Kidney (tissue), 14 donors: ENCODE results near the gene LENG8. TPM values are rescaled to one million over a fixed set of nuclear protein-coding genes. Genes with fewer than 3 reads are reported as not detected.
A peak's percentile ranks its signal among the peaks of the same experiment; 100 is the strongest.

Experiments
- DNase-seq, 5 donors: peaks; one replicate each; pipeline ENCODE4 v3.0.0-alpha.2; 2013 to 2020
- FAIRE-seq: peaks from 2 replicates; lab custom pipeline; 2012; peaks lifted over from hg19 to GRCh38; lab: Jason Lieb, UNC
- H3K27ac ChIP-seq, 2 donors: one replicate each; pipeline ENCODE4 v1.7.0; 2013; ENCODE audit warnings: low read depth in 2 of 2, low read length in 2 of 2, inconsistent platforms in 1 of 2
- H3K27me3 ChIP-seq: one replicate; pipeline ENCODE4 v1.7.1; 2013; ENCODE audit warnings: low read length, inconsistent platforms; ENCODE audit not compliant: control insufficient read depth, insufficient read depth
- H3K36me3 ChIP-seq, 3 donors: one replicate each; pipeline versions ENCODE4 v1.7.0 to v1.7.1; 2013; ENCODE audit warnings: low read length in 3 of 3, control low read depth in 1 of 3, inconsistent platforms in 1 of 3; ENCODE audit not compliant: insufficient read depth in 3 of 3, control insufficient read depth in 2 of 3
- H3K4me1 ChIP-seq, 3 donors: one replicate each; pipeline versions ENCODE4 v1.7.0 to v1.7.1; 2013; ENCODE audit warnings: low read length in 3 of 3, inconsistent platforms in 1 of 3, low read depth in 1 of 3; ENCODE audit not compliant: control insufficient read depth in 2 of 3, insufficient read depth in 2 of 3
- H3K4me3 ChIP-seq, 3 donors: one replicate each; pipeline versions ENCODE4 v1.7.0 to v1.8.1; 2013; ENCODE audit warnings: low read length in 3 of 3, control low read depth in 1 of 3, inconsistent platforms in 1 of 3
- H3K9ac ChIP-seq, 3 donors: one replicate each; pipeline versions ENCODE4 v1.7.0 to v1.7.1; 2013; ENCODE audit warnings: low read length in 3 of 3, control low read depth in 1 of 3, inconsistent platforms in 1 of 3
- H3K9me3 ChIP-seq, 3 donors: one replicate each; pipeline versions ENCODE4 v1.7.0 to v1.7.1; 2013; ENCODE audit warnings: low read length in 3 of 3, control low read depth in 1 of 3, inconsistent platforms in 1 of 3; ENCODE audit not compliant: control insufficient read depth in 2 of 3, insufficient read depth in 1 of 3
- CTCF ChIP-seq: IDR thresholded peaks from 3 replicates; pipeline ENCODE4 v1.5.1; 2012; ENCODE audit warnings: mild to moderate bottlenecking, moderate library complexity, borderline replicate concordance; ENCODE audit not compliant: insufficient read depth; ENCODE audit errors: extremely low read depth
- intact Hi-C: fragments of 100-400 bp; cut with DNase I; formaldehyde crosslinking; loops from one replicate; pipeline ENCODE4 v1.11.1; 2022
- polyA plus RNA-seq: library from polyadenylated mRNA; stranded (reverse); fragments of 350-450 nt; fragmentation: Illumina TruSeq; extraction: RNeasy Lipid Tissue Mini Kit (QIAGEN cat#74804); gene quantifications from one replicate; pipeline ENCODE4 v1.2.3, GENCODE V29; 2014; ENCODE audit warnings: low read depth, low replicate concordance; ENCODE audit not compliant: insufficient read depth
- total RNA-seq: library from RNA; stranded (reverse); fragmentation: NEBNext Ultra II Directional; extraction: Animal tissue kit (Norgen Biotek cat#: 25700); gene quantifications from one replicate; pipeline ENCODE4 v1.2.1, GENCODE V29; 2021
- donor health status: control.
- donor health status: control.
- donor health status: control.
- donor health status: control.
- donor health status: control.
- donor health status: DM: yes; HTN: yes; CAD: no.
- donor health status: Normal renal cell carcinoma (clear cell type).

Gene LENG8
- total and polyA plus RNA-seq, 2 donors from 2014 or later = 48.6 to 208 TPM

- TF ChIP-seq CTCF = no peak
- H3K9ac ChIP-seq = no peak overlapping the region
- H3K4me3 ChIP-seq = no peak overlapping the region
- intact Hi-C loops = no loop called here
- FAIRE-seq (no peak), DNase-seq (no peak)
- no peak overlapping the region for H3K27ac ChIP-seq
- H3K27me3 ChIP-seq = no peaks in the 10 kb centered on the region
- H3K36me3 ChIP-seq = no peaks in the 10 kb centered on the region
- no peaks in the 10 kb centered on the region for H3K4me1 ChIP-seq
- H3K9me3 ChIP-seq = no peaks in the 10 kb centered on the region
These were observed 24.2 kb upstream of the LENG8 start for GRCh38 chr19:54424660-54425381.

- Histone ChIP-seq H3K27ac (no peak overlapping the region), H3K9ac (no peak overlapping the region), H3K4me1 (no peaks in the 10 kb centered on the region), H3K36me3 (no peaks in the 10 kb centered on the region), H3K27me3 (no peaks in the 10 kb centered on the region), H3K4me3 (no peak overlapping the region), H3K9me3 (no peaks in the 10 kb centered on the region)
- no peak for FAIRE-seq
- TF ChIP-seq CTCF = no peak
- intact Hi-C loops = no loop called here
- DNase-seq = no peak
These were observed 23.6 kb upstream of the LENG8 start for GRCh38 chr19:54425382-54425723.

GRCh38 chr19:54426291-54426931 lies 22.6 kb upstream of the LENG8 start:
- intact Hi-C loops = no loop called here
- H3K9me3 ChIP-seq = no peaks in the 10 kb centered on the region
- FAIRE-seq (no peak), DNase-seq (peak in 1 of 5 donors; percentile 49)
- no peak overlapping the region for H3K27ac ChIP-seq
- H3K4me3 ChIP-seq = no peak overlapping the region
- no peaks in the 10 kb centered on the region for H3K27me3 ChIP-seq
- H3K36me3 ChIP-seq = no peaks in the 10 kb centered on the region
- no peaks in the 10 kb centered on the region for H3K4me1 ChIP-seq
- H3K9ac ChIP-seq = no peak overlapping the region
- no peak for TF ChIP-seq CTCF
